ENCODE measurements around the gene IRF2BPL.

The IRF2BPL gene

GRCh38 chr14:77009014-77009413, 19.5 kb downstream of the IRF2BPL start:
- no peak for DNase-seq (ENCODE audit: low read depth)

DNA sequence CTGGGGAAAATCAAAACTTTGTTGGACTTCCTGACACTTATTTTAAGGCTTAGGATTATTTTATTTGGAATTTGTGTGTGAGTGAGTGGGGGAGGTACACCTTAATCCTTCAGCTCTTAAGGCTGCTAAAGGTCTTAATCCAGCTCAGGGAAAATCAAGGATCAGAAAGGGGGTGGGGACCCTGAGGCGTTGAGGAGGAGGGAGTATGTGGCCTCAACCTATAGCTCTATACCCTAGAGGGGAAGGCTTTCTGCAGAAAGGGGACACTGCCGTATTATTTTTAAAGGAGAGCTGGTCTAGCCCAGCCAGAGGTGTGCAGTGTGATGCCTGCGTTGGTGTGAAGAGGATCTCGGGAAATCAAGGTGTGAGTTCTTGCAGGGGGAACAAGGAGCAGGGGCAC, 20.0 kb downstream of the IRF2BPL start:
- DNase-seq (ENCODE audit: low read depth), result no peak

DNA sequence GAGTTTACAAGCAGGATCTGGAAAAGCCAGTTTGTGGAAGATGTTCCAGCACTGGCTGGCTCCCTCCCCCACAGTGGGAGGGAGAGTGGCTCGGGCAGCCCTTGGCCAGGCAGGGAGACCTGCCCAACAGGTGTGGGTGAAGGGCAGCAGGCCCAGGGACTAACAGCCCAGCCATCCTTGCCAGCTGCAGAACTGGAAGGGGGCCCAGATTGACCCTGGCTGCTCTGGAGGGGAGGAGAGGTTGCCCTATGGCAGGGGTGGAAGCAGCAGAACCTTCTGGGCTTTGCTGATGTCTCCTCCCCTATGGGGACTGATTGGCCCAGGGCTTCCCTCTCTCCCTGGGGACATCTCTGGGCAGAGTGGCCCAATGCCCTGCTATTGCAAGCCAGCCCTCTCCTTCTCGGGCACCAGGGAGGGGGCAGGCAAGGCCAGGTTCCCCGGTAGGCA, 20.5 kb downstream of the IRF2BPL start:
- no peak for DNase-seq (ENCODE audit: low read depth)

DNA sequence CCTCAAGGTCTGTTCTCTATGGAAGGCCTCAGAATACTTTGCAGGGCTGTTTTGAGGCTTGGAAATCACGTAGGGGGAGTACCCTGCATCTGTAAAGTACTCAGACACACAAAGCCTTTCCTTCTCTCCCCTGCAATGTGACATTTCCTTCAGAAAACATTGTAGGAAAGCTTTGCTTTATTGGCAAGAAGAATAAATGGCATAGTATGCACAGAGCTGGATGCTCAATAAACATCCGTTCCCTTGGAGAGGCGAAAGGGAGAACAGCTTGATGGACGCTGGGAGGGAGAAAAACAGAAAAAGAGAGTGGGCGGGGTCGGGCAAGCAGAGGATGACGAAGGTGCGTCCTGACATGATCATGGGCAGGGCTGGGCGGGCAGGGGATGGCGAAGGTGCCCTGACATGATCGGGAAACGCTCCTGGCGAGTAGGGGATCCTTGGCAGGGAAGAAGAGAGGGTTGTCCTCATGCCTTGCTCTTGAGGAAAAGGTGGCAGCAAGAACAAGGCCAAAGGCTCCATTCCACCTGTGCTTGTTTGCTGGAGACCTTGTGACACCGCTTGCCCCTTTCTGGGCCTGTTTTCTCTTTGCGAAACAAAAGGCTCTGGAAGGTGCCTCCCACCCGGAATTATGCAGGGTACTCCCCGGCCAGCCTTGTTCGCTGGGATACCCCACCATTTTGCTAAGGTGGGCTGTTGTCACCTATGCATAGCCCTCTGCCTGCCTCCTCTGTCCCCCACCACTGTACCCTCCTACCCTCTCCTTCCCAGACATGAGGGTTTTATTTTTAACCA, 21.1 kb downstream of the IRF2BPL start:
- DNase-seq (ENCODE audit: low read depth), result no peak

DNA sequence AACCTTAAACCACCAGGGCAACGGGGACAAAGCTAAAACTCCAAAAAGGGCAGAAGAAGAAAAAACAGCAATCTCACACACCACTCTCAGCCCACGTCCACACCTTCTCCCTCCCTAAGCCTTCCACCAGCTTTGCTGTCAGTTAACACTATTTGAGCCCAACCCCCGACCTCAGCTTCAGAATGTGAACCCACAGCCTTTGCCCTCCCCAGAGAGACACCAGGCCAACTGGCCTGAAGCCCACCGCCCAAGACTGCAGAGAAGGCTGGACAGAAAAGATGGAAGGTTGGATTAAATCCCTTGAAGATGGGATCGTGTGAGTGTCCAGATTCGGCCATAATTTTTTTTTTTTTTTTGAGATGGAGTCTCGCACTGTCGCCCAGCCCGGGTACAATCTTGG, 22.4 kb downstream of the IRF2BPL start:
- no peak for DNase-seq (ENCODE audit: low read depth)

DNA sequence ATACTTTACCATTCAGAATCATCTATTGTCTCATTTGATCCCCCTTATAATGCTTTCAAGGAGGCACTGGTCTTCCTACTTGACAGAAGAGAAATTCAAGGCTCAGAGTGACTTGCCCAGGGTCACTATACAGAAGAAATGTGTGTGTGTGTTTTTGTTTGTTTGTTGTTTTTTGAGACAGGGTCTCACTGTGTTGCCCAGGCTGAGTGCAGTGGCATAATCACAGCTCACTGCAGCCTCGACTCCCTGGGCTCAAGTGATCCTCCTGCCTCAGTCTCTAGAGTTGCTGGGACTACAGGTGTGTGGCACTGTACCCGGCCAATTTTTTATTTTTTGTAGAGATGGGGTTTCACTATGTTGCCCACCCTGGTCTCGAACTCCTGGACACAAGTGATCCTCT, 22.9 kb downstream of the IRF2BPL start:
- no peak for DNase-seq (ENCODE audit: low read depth)

DNA sequence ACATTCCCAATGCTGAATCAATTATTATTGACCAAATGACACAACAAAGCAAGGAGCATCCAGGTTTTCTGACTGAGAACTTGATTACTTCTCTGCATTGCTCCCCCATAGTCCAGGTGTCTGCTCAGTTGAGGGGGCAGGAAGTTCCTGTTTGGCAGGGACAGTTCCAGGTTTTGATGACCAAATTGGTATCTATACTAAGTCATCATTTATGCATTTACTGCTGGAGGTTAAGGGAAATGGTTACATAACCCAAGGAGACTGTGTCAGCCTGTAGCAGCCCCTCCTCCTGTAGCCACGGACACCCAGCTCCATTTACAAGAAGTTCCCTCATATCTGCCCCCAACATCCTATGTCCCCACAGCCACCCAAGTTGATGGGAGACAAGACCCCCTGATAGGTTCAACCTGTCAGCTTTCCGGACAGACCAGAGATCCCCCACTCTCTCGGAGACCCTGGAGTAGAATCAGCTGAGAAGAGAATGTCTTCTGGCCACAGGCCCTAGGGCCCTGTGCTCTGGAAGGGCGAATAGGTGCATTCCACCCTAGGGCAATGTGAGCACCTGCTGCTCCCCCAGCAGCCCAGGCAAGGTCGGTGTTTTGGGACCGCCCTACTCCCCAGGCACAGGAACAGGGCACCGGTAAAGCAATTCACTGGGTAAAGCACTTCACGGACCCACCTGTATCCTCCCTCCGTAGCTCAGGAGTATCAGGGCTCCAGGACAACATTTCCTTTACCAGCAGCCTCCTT, 23.6 kb downstream of the IRF2BPL start:
- no peak for DNase-seq (ENCODE audit: low read depth)

DNA sequence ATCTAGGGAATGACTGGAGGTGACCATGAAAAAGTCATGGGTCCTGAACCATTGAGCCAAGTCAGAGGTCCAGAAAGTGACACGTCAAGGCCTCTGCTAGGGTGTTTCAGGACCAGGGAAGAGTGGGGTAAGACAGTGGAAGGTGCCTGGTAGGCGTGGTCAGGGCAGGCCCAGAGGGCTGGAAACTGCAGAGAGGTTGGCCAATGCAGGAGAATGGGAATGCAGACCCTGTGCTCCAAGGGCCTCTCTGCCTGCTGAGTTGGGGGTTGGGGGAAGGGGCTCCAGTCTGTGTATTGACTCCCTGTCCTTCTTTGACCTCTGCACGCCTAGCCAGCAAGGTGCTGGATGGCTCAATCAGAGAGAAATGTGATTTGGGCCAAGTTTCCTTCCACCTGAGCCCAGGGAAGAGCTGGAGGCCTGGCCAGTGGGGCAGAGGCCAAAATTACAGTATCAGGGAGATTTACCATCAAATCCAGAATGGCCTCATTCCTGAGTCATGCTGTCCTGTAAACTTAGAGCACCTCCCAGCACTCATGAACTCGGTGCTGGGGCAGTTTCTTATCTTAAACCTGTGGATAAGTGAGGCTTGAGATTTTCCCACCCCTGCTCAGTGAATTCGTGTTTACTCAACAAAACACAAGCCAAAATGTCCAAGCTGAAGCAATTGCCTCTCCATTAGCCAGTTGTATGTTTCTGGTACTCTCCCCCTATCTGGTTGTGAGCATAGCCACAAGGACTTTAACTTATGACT, 24.4 kb downstream of the IRF2BPL start:
- DNase-seq (ENCODE audit: low read depth), result no peak

DNA sequence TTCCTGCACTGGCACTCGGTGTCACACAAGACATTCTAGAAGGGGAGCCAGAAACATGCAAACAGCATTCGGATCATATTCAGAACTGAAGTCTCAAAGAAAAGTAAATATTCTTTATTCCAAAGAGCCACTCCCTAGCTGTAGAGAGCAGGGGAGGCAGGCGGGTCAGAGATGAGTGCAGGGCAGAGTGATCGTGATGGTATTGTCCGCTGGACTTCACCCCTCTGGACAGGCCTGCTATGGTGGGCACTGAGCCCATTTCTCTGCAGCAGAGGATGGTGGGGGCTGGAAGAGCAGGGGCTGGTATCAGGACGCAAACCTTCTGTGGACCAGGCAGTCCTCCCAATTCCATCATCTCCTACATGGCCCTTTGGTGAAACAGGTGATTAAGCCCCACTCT, 25.6 kb downstream of the IRF2BPL start:
- DNase-seq (ENCODE audit: low read depth), result no peak

DNA sequence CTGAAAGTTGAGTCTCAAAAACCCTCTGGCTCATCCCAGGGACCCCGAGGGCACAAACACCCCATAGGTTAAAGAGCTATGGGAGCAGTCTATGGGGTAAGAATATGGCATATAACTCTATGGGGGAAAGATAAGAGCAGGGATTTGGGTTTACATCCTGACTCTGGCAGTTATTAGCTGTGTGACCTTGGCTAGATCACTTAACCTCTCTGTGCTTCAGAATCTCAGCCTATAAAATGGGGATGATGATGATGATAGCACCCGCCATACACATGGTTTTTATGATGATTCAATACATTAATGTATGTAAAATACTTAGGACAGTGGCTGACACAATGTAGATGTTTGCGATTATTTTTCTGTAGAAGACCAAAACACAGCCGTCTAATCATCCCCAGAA, 26.2 kb downstream of the IRF2BPL start:
- no peak for DNase-seq (ENCODE audit: low read depth)

DNA sequence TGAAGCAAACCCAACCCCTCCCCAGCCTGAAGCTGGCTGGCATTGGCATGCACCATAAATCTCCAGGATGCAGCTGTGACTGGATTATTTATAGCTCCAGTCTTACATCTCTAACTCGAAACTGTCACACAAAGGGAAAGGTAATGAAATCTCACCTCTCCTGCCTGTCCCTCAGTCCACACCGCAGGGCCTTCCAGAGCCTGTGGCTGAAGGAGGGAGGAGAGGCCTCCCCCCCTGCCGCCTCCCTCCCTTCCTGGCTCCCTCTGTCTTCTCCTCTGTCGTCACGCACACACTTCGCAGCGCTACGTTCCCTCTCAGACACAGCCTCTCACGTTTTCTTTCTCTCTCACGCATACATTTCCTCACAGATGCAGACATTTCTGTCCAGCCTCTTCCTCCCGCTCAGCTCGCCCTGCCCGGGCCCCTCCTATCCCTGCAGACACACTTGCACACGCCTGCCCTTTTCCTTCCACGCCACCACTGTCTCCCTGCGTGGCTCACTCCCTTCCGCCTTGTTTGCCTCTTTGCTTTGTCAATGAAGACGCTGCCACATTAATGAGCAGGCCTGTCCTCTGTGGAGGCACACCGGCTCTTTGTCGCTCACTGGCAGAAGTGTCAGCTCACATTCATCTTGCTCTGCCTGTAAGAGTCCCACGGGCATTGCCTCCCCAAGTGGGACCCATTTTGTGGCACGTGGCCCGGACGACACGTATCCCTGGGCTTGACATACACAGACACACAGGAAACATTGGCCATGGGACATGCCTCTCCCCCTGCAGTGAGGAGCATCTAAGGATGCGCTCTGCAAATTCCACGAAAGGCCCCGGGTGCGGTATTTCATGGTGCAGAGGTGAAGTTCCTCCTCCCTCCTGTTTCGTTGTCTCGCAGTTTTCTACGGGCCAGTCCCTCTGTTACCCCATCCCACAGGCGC, 27.9 kb downstream of the IRF2BPL start:
- DNase-seq (ENCODE audit: low read depth), result no peak

GRCh38 chr14:76998910-76999309, 29.6 kb downstream of the IRF2BPL start:
- DNase-seq (ENCODE audit: low read depth), result no peak

- DNase-seq (ENCODE audit: low read depth), result no peak
Measured at GRCh38 chr14:76997257-76997970, 31.1 kb downstream of the IRF2BPL start.

GRCh38 chr14:76996563-76997146, 31.9 kb downstream of the IRF2BPL start:
- no peak for DNase-seq (ENCODE audit: low read depth)

GRCh38 chr14:76995279-76996035, 33.1 kb downstream of the IRF2BPL start:
- no peak for DNase-seq (ENCODE audit: low read depth)

DNA sequence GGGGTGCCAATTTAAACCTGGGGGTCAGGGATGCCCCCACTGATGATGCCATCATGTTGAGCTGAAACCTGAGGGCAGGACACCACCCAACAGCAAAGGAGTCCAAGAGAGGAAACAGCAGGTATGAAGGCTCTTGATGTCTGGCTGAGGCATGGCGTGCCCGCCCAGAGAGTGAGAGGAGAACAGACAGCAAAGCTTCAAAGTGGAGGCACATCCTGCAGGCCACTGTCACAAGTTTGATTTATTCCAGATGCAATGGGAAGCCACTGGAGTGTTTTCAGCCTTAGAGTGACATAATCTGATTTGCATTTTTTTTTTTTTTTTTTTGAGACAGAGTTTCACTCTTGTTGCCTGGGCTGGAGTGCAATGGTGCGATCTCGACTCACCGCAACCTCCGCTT, 34.8 kb downstream of the IRF2BPL start:
- DNase-seq (ENCODE audit: low read depth), result no peak

- DNase-seq (ENCODE audit: low read depth), result no peak
Measured at GRCh38 chr14:76990084-76990483, 38.4 kb downstream of the IRF2BPL start.

GRCh38 chr14:76987956-76988520, 40.5 kb downstream of the IRF2BPL start:
- DNase-seq (ENCODE audit: low read depth), result no peak

GRCh38 chr14:76986231-76986565, 42.3 kb downstream of the IRF2BPL start:
- DNase-seq (ENCODE audit: low read depth), result no peak
